Measurements from ENCODE around the gene ATP23.

The ATP23 gene, protein sequence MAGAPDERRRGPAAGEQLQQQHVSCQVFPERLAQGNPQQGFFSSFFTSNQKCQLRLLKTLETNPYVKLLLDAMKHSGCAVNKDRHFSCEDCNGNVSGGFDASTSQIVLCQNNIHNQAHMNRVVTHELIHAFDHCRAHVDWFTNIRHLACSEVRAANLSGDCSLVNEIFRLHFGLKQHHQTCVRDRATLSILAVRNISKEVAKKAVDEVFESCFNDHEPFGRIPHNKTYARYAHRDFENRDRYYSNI

GRCh38 chr12:57941165-57941894, at the start of gene ATP23:
Gene ATP23, plus strand, starts transcription at chr12:57941567. Its CDS starts 135 bp downstream, at chr12:57941702.
- peak; percentile 21 to 95 (median 82) for DNase-seq

DNA sequence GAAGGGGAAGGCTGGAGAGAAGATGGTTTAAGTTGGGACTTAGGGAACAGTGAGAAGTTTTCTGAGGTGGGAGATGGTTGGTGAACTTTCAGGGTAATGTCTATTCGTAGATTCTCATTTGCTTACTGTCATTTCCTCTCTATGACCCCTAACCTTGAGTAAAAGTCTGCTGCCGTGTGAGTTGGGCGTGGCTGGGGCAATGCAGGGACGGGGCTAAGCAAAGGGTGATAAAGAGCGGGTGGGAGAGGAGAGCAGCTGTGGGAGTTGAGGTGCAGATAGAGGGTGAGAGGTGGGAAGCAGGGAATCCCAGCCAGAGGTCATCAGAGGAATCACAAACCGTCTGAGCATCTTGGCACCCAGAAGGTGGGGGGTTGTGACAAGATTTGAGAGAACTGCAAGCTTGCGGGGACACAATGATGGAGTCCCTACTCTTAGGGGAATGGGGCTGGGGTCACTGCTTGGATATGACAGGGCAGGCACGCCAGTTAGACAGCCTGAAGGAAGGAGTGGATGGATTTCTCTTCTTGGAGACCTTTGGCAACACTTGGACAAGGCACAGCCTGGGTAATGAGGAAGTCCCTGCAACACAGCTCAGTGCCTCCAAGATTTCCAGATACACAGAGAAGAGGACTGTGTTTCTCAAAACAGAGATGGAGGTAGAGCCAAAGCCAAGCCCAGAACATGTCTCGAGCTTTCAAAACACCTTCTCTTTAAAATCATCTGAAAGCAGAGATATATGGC, 49.0 kb upstream of the ATP23 start:
- DNase-seq, result no peak

GRCh38 chr12:57893431-57894353, 47.7 kb upstream of the ATP23 start:
- peak in 50 of 51 donors; percentile 25 to 91 (median 78) for DNase-seq

DNA sequence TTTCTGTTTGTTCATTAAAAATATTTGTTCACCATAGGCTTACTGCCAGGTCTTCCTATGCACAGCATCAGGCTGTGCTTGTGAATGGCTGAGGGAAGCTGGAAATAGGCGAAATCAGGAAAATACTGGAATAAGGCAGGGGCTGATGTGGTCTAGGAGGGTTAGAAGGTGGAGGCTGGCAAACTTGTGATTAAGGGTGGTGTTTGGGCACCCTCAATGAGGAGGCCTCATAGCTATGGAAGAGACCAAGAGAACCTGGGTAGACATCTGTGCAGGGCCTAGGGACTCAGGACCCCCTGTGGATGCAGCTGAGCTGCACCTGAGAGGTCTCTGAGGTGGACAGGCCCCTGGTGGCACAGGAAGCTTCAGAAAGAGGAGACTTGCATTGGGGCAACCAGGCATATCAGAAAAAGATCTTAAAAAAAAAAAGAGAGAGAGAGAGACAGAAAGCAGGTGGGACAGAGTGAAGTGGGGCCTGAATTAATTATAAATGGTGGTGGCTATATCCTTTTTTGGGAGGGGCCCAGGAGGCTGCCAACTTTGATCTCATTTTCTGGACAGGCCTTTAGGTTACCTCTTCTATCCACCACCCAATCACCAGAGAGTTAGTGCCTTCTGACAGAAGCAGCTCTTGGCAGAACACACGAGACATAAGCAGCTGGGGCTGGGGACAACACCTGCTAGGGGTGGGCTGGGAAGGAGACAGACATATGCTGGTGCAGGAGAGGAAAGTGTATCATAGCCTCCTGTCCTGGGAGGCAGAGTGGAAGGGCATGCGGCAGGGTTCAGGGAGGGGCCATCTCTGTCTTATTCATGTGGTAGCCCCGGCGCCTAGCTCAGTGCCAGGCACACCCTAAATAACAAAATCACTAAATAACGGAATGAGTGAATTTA, 46.7 kb upstream of the ATP23 start:
- DNase-seq, result peak in 1 of 51 donors; percentile 6

GRCh38 chr12:57895389-57896114, 45.8 kb upstream of the ATP23 start:
- peak in 1 of 51 donors; percentile 17 for DNase-seq

- peak in 8 of 51 donors; percentile 24 to 66 (median 42) for DNase-seq
Observed at GRCh38 chr12:57896115-57896433, 45.3 kb upstream of the ATP23 start.

GRCh38 chr12:57896434-57897201, 44.7 kb upstream of the ATP23 start:
- peak; percentile 29 to 95 (median 67) for DNase-seq

- DNase-seq, result peak in 3 of 51 donors; percentile 5 to 22 (median 13)
Observed at GRCh38 chr12:57897286-57897974, 43.9 kb upstream of the ATP23 start.

DNA sequence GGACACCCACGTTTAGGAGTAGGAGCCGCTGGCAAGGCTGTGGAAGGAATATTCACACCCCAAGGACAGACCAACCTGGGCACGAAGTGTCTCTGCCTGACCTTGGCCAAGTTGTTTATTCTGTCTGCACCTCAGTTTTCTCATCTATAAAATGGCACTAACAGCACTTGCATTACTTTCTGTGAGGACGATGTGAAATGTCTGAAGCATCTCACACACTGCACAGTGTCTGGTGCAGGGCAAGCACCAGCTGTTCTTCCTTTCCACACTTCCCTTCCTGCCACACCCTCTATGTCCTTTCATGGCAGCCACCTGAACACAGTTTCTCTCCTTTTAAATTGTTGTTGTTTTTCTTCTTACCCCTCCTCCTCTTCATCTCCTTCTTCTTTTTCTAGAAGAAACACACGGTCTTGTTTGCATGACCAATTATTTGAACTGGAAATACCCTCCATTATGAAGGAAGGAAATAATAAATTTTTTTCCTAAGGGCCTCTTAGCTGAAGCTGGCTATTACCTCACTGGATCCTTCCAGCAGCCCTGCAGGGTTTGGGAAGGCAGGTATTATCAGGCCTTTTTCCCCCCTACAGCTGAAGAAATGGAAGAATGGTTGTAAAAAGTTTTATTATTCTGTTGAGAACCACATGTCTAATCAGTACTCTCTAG, 42.9 kb upstream of the ATP23 start:
- no peak for DNase-seq

DNA sequence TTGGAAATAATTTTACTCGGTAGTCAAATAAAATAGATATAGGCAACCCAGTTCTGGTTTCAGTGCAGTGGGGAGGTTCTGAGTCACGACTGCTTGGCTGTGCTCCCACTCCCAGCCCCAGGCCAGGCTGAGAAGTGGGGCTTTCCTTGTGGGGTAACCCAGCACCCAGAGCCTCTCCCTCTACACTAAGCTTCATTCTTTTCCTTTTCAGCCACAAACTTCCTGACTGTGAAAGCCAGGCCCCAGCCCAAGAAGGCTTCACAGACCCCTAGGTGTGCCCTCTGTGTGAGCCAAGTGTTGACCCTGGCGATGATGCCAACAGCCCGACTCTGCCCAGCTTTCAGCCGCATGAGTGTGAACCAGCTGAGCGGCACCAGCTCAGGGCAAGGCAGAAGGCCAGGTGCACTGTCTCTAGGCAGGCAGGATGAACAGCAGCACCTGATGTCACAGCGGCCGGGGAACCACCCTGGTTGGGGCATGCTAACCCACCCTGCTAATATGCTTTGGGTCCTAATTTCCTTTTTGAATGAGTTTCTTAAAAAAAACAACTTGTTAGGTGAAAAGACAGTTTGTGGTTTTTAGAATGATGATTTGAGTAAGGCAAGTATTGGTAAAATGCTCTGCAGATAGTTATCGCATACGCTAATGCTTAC, 42.2 kb upstream of the ATP23 start:
- peak in 21 of 51 donors; percentile 9 to 77 (median 22) for DNase-seq

GRCh38 chr12:57902478-57902969, 38.8 kb upstream of the ATP23 start:
- DNase-seq, result peak in 6 of 51 donors; percentile 9 to 40 (median 18)

- DNase-seq, result no peak
Observed at GRCh38 chr12:57904426-57904825, 36.9 kb upstream of the ATP23 start.

DNA sequence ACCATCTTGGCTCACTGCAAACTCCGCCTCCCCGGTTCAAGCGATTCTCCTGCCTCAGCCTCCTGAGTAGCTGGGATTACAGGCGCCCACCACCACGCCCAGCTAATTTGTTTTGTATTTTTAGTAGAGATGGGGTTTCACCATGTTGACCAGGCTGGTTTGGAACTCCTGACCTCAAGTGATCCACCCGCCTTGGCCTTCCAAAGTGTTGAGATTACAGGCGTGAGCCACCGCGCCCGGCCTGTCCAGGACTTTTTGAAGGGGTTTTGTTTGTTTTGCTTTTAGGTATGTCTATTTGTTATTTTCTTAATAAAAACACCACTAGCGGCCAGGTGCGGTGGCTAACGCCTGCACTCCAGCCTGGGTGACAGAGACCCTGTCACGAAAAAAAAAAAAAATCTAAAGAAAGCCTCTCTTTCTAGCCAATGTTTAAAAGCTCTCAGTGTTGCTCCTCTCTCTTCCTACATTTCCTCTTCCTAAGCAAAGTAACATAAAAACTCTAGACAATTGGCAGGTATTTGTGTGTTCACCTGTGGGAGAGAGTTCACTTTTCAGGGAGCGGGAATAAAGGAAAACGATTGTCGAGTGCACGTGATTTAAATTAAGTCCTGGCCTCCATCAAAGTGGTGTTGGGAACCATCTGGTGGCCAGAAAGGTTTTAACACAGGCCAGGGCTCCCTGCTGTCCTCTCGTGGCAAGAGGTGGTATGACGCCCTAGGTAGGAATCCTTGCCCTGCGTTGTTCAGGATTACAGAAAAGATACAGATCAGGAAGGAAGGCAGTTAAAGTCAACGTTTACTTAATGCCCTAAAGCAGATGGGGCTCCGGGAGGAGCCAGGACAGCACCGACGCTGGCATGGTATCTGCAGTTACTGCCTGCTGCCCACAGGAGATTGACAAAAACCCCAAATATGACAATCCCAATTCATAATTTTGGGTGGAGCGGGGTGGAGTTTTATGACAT, 36.2 kb upstream of the ATP23 start:
- DNase-seq, result peak in 48 of 51 donors; percentile 12 to 87 (median 64)

DNA sequence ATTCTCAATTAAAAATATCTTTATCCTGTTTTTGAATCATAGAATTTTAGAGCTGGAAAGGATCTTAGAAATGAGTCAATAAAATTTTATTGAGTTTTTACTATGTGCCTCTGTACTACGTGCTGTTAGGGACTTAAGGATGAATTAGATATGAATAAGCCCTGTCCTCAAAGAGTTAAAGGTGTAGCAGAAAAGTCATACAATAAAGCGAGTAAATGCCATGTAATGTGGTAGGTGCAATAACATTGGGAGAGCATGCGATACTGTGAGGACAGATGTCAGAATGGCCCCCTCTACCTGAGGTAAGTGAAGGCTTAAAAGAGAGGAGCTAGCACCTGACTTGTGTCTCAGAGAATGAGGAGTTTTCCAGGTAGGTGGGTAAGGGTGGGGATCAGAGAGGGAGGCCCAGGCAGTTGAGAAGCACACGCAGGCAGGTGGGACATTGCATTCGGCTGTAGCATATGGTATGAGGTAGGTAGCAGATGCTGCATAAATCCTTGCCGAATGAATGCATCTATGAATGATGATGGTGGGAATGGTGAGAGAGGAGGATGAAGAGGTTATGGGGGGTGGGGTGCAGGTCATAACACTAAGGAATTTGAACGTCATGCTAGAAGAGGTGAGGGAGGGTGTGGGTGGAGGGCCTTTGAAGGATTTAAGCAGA, 35.4 kb upstream of the ATP23 start:
- no peak for DNase-seq

DNA sequence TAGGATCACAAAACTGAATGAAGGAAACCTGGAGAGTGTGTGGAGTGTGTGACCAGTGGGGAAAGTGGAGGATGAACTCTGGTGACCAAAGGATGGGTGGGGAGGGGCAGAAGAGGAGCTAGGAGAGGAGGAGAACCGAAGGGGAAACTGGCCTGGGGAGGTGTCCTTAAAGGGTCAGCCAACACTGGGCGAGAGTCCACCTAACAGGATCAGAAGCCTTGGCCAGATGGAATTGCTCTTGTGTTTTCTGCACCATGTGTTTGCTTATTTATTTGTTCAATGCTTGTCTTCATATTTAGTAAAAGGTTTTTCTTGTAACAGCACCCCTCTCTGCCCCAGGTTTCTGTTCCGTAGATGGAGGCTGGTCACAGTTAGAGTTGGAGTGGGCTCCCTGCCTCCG, 34.5 kb upstream of the ATP23 start:
- DNase-seq, result no peak
